PC-3 (cell line): Measurements from ENCODE around the gene CASZ1.

Experiments used
- CTCF ChIP-seq: fragments of 300-600 bp; sonication (generic); conservative IDR thresholded peaks from 2 replicates; pipeline ENCODE4 v1.5.1; 2017; ENCODE audit warnings: antibody characterized with exemption, low read depth, mild to moderate bottlenecking, low read length
- EZH2 ChIP-seq: fragments of 300-600 bp; sonication (generic); IDR thresholded peaks from one replicate; pipeline ENCODE4 v1.6.1; 2017; ENCODE audit warnings: antibody characterized with exemption, mild to moderate bottlenecking, low read length; ENCODE audit not compliant: unreplicated experiment
- EZH2phosphoT487 ChIP-seq: fragments of 300-600 bp; sonication (generic); IDR thresholded peaks from 2 replicates; pipeline ENCODE4 v1.6.1; 2018; ENCODE audit warnings: mild to moderate bottlenecking, antibody characterized with exemption, low read length, borderline replicate concordance

GRCh38 chr1:10631811-10632593 is 164.4 kb downstream of the CASZ1 start:
- no peak for TF ChIP-seq CTCF
- no peak for TF ChIP-seq EZH2
- no peak for TF ChIP-seq EZH2phosphoT487
